ENCODE measurements around the gene BANP.

Gene BANP

GRCh38 chr16:88066680-88067529, 115.7 kb downstream of the BANP start:
- Mint-ChIP-seq H3K27ac (peak overlapping the region in 1 of 3 experiments; percentile 15), H3K4me1 (peaks cover 37% of the 10 kb centered on the region), H3K9me3 (no peaks in the 10 kb centered on the region), H3K27me3 (ENCODE audit: low read depth) (no peaks in the 10 kb centered on the region), H3K4me3 (no peak overlapping the region), H3K36me3 (ENCODE audit: low read depth) (peaks cover 13% of the 10 kb centered on the region)
- TF ChIP-seq CTCF (IDR thresholded peaks at IDR 0.05; ENCODE audit: unreplicated experiment in 3 of 3), result no peak

- Mint-ChIP-seq H3K27me3 (ENCODE audit: low read depth) (no peaks in the 10 kb centered on the region), H3K9me3 (no peaks in the 10 kb centered on the region), H3K4me1 (peaks cover 28% of the 10 kb centered on the region), H3K27ac (peak overlapping the region in 1 of 3 experiments; percentile 62), H3K36me3 (ENCODE audit: low read depth) (peaks cover 13% of the 10 kb centered on the region), H3K4me3 (no peak overlapping the region)
- TF ChIP-seq CTCF (IDR thresholded peaks at IDR 0.05; ENCODE audit: unreplicated experiment in 3 of 3), result no peak
These were observed 116.5 kb downstream of the BANP start for GRCh38 chr16:88067530-88068411.

GRCh38 chr16:88068476-88069396, 117.5 kb downstream of the BANP start:
- no peak for TF ChIP-seq CTCF (IDR thresholded peaks at IDR 0.05; ENCODE audit: unreplicated experiment in 3 of 3)
- Mint-ChIP-seq H3K36me3 (ENCODE audit: low read depth) (peaks cover 11% of the 10 kb centered on the region), H3K9me3 (no peaks in the 10 kb centered on the region), H3K4me1 (peaks cover 19% of the 10 kb centered on the region), H3K4me3 (peak overlapping the region in 2 of 3 experiments; percentile 19 to 36), H3K27me3 (ENCODE audit: low read depth) (no peaks in the 10 kb centered on the region), H3K27ac (peak overlapping the region; percentile 69 to 96 (median 95))

- Mint-ChIP-seq H3K27ac (peak overlapping the region; percentile 69 to 96 (median 95)), H3K27me3 (ENCODE audit: low read depth) (no peaks in the 10 kb centered on the region), H3K4me1 (peaks cover 18% of the 10 kb centered on the region), H3K9me3 (no peaks in the 10 kb centered on the region), H3K36me3 (ENCODE audit: low read depth) (peaks cover 10% of the 10 kb centered on the region), H3K4me3 (peak overlapping the region in 2 of 3 experiments; percentile 19 to 36)
- TF ChIP-seq CTCF (IDR thresholded peaks at IDR 0.05; ENCODE audit: unreplicated experiment in 3 of 3), result no peak
These were observed 118.3 kb downstream of the BANP start for GRCh38 chr16:88069397-88070168.

- Mint-ChIP-seq H3K4me3 (no peak overlapping the region), H3K27ac (no peak overlapping the region), H3K9me3 (no peaks in the 10 kb centered on the region), H3K36me3 (ENCODE audit: low read depth) (peaks cover 10% of the 10 kb centered on the region), H3K4me1 (peaks cover 18% of the 10 kb centered on the region), H3K27me3 (ENCODE audit: low read depth) (no peaks in the 10 kb centered on the region)
- TF ChIP-seq CTCF (IDR thresholded peaks at IDR 0.05; ENCODE audit: unreplicated experiment in 3 of 3), result no peak
These were observed 119.1 kb downstream of the BANP start for GRCh38 chr16:88070341-88070740.

Data from nephron (organoid).